Activated naive CD8-positive, alpha-beta T cell treated with anti-CD3 and anti-CD28 coated beads, Interleukin-2, amount 50 U/mL, for 24 hours (primary cell): ENCODE measurements around the gene MED12L.
A peak's percentile ranks its signal among the peaks of the same experiment; 100 is the strongest.
"Not testable (repeated sequence)": the region's sequence is repeated elsewhere in the genome, so short reads cannot be mapped to it uniquely, and the experiment has no call there.

ENCODE experiments used
- ATAC-seq: fragments of 150-1000 bp; cut with Tn5 transposase; one replicate; pipeline ENCODE4 v1.10.0; 2021
- DNase-seq: peaks from one replicate; pipeline ENCODE4 v3.0.0; 2021
- H3K27ac Mint-ChIP-seq: one replicate; pipeline ENCODE4 v1.8.0; 2021; ENCODE audit warnings: mild to moderate bottlenecking, mixed read lengths
- H3K27me3 Mint-ChIP-seq: one replicate; pipeline ENCODE4 v1.8.0; 2021; ENCODE audit warnings: mixed read lengths
- H3K36me3 Mint-ChIP-seq: one replicate; pipeline ENCODE4 v1.8.0; 2021; ENCODE audit warnings: low read depth, mixed read lengths
- H3K4me1 Mint-ChIP-seq: one replicate; pipeline ENCODE4 v1.8.0; 2021; ENCODE audit warnings: mixed read lengths
- H3K4me3 Mint-ChIP-seq: one replicate; pipeline ENCODE4 v1.8.0; 2021; ENCODE audit warnings: mild to moderate bottlenecking, moderate library complexity, mixed read lengths
- H3K9me3 Mint-ChIP-seq: one replicate; pipeline ENCODE4 v1.8.0; 2021; ENCODE audit warnings: mixed read lengths

MED12L gene

GRCh38 chr3:151166161-151166560 lies 80.7 kb downstream of the MED12L start:
- ATAC-seq = no peak
- no peak for DNase-seq
- no peaks in the 10 kb centered on the region for H3K9me3 Mint-ChIP-seq
- no peak overlapping the region for H3K4me3 Mint-ChIP-seq
- H3K4me1 Mint-ChIP-seq = peaks cover 29% of the 10 kb centered on the region
- H3K27ac Mint-ChIP-seq = no peak overlapping the region
- H3K27me3 Mint-ChIP-seq = peaks cover 2% of the 10 kb centered on the region
- H3K36me3 Mint-ChIP-seq = no peaks in the 10 kb centered on the region

DNA sequence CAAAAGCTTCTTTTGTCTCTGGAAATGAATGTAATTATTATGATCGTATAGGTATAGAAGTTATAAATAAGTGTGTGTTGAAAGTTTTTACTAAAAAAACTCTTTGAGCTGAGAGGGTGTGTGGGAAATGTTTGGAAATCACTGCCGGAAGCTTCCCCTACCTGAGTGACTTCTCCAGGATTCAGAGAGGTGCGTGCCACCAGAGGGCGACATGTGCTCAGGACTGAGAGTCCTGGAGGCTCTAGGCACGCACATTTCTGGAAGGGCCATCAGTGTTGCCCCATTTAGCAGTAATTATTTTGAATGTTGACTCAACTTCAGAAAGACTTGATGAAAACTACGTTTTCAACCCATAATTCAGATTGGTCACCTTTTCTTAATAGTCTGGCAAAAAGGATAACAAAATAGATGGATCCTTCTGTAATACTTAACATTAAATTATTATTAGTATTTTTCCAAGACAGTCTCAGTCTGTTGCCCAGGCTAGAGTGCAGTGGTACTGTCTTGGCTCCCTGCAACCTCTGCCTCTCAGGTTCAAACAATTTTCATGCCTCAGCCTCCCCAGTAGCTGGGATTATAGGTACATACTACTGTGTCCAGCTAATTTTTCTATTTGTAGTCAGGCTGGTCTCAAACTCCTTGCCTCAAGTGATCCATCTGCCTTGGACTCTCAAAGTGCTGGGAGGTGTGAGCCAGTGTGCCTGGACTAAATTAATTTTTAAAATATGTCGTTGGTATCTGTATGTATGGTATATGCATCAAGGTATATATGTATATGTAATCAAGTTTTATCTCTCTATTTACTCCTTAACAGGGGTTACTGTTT lies 83.0 kb downstream of the MED12L start:
- Mint-ChIP-seq H3K27me3 (peaks cover 2% of the 10 kb centered on the region), H3K4me3 (no peak overlapping the region), H3K9me3 (no peaks in the 10 kb centered on the region), H3K27ac (no peak overlapping the region), H3K36me3 (no peaks in the 10 kb centered on the region), H3K4me1 (peaks cover 42% of the 10 kb centered on the region)
- peak; percentile 65 for ATAC-seq
- peak; percentile 89 for DNase-seq

DNA sequence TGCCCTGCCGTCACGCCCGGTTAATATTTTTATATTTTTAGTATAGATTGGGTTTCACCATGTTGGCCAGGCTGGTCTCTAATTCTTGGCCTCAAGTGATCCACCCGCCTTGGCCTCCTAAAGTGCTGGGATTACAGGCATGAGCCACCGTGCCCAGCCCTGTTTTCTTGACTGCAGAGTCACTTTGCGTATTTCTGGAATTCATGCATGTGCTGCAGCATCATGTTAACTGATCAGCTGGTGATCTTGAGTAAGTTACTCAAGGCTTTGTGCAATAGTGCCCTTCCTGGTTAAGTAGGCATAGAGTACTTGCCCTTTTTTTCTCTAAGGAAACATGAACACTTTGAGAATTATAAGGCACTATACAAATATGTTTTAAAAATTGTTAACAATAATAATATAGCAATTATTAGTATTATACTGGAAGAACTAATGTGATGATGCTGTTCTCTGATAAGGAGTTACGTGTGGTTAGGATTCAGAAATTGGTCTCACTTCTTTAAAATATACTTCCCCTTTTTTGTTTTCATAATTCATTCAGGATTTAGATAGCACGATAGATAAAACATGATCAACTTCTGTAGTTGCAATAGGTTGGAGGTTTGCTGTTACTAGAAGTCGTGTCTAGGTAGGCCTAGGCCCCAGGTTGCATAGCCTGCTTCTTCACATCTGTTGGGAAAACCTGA lies 83.9 kb downstream of the MED12L start:
- Mint-ChIP-seq H3K27ac (peak overlapping the region; percentile 85), H3K4me1 (peaks cover 42% of the 10 kb centered on the region), H3K36me3 (no peaks in the 10 kb centered on the region), H3K4me3 (peak overlapping the region; percentile 13), H3K27me3 (peaks cover 2% of the 10 kb centered on the region), H3K9me3 (no peaks in the 10 kb centered on the region)
- DNase-seq (no peak), ATAC-seq (no peak)

DNA sequence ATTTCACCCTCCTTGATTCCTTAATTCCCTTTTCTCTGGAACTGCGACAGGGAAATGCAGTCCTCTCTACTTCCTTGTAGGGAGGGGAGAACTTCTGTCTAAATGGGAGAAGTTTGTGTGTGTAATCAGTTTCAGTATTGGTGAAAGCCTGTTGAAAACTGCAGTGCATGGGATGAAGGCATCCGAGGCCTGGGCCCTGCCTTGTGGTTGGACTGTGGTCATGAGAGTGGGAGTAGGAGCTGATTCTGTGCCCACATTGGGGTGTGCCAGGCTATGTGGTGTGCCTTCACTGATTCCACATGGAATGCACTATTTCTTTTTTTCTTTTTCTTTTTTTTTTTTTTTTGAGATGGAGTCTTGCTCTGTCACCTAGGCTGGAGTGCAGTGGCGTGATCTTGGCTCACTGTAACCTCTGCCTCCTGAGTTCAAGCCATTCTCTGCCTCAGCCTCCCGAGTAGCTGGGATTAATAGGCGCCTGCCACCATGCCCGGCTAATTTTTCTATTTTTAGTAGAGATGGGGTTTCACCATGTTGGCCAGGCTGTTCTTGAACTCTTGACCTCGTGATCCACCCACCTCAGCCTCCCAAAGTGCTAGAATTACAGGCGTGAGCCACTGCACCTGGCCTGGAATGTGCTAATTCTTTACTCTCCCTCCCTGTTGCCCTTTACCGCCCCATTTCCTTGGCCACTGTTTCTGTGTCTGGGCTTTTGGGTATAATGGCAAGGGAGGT lies 84.7 kb downstream of the MED12L start:
- H3K27me3 Mint-ChIP-seq = not testable (repeated sequence)
- peak; percentile 68 for DNase-seq

DNA sequence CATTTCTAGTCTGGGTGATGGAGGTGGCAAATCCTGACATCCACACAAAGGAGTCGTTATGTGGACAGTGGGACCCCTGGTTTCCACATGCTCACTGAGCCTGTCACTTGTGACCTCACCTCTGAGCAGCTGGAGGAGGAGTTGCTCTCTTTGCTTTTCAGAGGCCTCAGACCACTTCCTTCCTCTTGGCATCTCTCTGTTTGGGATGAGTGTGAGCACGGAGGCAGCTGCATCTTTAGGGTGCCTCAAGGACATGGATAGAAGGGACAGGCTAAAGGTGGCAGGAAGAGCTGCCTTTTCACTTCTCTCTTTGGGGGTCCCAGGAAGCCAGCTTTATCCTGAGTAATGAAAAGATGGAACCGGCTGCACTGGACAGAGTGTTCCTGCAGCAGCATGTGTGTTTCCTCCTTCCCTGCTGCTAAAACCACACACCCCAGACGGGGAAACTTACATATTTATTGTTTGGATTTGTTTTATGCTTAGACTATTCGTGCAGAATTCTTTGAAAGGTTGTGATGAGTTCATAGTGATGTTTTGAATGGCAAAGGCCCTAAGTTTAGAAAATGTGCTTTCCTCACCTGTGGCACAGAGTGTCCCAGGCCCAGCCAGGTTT lies 85.8 kb downstream of the MED12L start:
- Mint-ChIP-seq H3K36me3 (no peaks in the 10 kb centered on the region), H3K4me3 (peak overlapping the region; percentile 56), H3K27me3 (peaks cover under 1% of the 10 kb centered on the region), H3K4me1 (peaks cover 42% of the 10 kb centered on the region), H3K9me3 (no peaks in the 10 kb centered on the region), H3K27ac (peak overlapping the region; percentile 85)
- ATAC-seq (peak; percentile 77), DNase-seq (peak; percentile 43)

More for the DNA sequence above, 84.7 kb downstream of the MED12L start:
- Mint-ChIP-seq H3K4me1 (peaks cover 42% of the 10 kb centered on the region), H3K27ac (peak overlapping the region; percentile 85), H3K4me3 (peak overlapping the region; percentile 56)
- H3K9me3 Mint-ChIP-seq, H3K36me3 Mint-ChIP-seq: not testable (repeated sequence)
- peak; percentile 52 for ATAC-seq

- H3K27ac Mint-ChIP-seq = peak overlapping the region; percentile 42
- no peak overlapping the region for H3K4me3 Mint-ChIP-seq
- ATAC-seq = no peak
- no peaks in the 10 kb centered on the region for H3K27me3 Mint-ChIP-seq
- H3K36me3 Mint-ChIP-seq = no peaks in the 10 kb centered on the region
- H3K9me3 Mint-ChIP-seq = no peaks in the 10 kb centered on the region
- no peak for DNase-seq
- peaks cover 30% of the 10 kb centered on the region for H3K4me1 Mint-ChIP-seq
Measured at GRCh38 chr3:151174351-151174750, 88.9 kb downstream of the MED12L start.

GRCh38 chr3:151175952-151176351 lies 90.5 kb downstream of the MED12L start:
- no peak overlapping the region for H3K27ac Mint-ChIP-seq
- ATAC-seq (no peak), DNase-seq (no peak)
- peaks cover 15% of the 10 kb centered on the region for H3K4me1 Mint-ChIP-seq
- no peaks in the 10 kb centered on the region for H3K9me3 Mint-ChIP-seq
- H3K36me3 Mint-ChIP-seq = no peaks in the 10 kb centered on the region
- no peak overlapping the region for H3K4me3 Mint-ChIP-seq
- no peaks in the 10 kb centered on the region for H3K27me3 Mint-ChIP-seq

DNA sequence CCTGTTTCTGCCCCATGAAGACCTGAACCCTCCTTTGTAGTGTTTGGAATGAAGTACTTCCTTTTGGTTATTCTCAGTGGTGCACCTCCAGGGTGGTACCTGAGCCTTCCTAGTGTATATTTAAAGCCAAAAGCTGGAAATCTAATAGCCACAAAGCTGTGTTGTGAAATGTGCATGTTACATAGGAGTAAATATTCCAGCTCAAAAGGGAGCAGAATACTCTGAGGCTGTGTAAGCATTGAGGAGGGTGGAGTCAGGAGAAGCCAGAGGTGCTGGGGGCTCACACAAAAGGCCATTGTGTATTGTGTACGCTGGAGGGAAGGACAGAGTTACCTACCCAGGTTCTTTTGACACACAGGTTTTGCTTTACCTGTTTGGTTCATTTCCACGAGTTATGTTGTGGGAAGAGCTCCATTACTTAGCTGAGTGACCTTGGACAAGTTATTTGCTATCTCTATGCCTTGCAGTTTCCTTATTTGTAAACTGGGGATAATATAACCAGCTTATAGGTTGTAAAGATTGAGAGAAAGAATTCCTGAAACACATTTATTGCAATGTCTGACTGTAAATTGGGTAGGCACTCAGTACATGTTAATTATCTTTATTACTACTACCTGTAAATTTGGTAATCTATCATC lies 92.9 kb downstream of the MED12L start:
- Mint-ChIP-seq H3K36me3 (no peaks in the 10 kb centered on the region), H3K4me1 (peaks cover 9% of the 10 kb centered on the region), H3K4me3 (no peak overlapping the region), H3K27ac (no peak overlapping the region), H3K9me3 (no peaks in the 10 kb centered on the region), H3K27me3 (no peaks in the 10 kb centered on the region)
- DNase-seq (no peak), ATAC-seq (no peak)

DNA sequence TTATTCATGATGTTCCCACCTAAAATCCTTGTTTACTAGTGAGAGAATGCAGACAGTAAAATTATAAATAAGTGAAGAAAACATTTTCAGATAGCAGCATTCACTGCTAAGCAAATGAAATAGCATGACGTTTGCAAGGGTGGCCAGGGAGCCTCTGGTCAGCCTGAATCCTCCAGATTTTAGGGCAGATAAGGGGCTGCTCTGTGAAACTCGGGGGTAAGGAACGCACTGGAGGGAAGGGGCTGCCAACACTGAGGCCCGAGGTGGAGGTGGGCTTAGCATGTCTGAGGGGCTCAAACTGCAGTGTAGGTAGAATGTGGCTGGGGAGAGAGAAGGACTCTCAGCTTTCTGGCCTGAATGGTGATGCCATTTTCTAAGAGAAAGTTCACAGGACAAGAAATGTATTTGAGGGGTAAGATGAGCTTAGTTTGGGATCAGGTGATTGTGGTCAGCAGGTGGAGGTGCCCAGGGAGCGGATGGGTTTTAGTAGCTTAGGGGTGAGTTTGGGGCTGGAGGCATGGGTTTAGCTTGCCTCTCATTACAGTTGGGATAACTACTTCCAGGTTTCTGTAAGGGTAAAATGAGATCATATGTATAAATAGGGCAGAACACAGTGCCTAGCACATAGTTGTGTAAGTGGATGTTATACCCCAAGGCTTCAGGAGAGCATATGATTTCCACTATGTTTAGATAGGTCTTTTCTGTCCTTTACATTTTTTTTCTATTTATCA lies 97.0 kb downstream of the MED12L start:
- Mint-ChIP-seq H3K36me3 (no peaks in the 10 kb centered on the region), H3K9me3 (no peaks in the 10 kb centered on the region), H3K27ac (no peak overlapping the region), H3K4me3 (no peak overlapping the region), H3K27me3 (no peaks in the 10 kb centered on the region), H3K4me1 (peaks cover 30% of the 10 kb centered on the region)
- ATAC-seq = no peak
- DNase-seq = no peak

DNA sequence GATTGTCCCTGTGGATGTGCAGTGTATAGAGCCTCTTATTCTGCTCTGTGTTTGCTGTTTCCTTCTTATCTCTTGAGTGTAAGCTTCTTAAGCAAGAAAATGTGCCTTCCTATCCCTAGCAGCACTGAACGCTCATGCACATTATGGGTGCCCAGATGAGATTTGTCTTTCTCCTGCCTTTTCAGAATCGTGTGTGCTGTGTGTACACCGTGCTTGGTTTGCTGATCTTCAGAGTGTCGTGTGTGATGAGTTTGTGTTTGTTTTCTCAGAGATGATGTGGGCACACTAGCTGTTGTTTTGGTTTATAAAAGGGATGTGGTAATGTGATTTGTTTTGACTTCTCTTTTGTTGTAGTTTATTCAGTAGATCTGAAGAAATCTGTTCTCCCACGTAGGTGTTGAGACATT lies 97.8 kb downstream of the MED12L start:
- Mint-ChIP-seq H3K9me3 (no peaks in the 10 kb centered on the region), H3K27ac (peak overlapping the region; percentile 68), H3K27me3 (no peaks in the 10 kb centered on the region), H3K36me3 (no peaks in the 10 kb centered on the region), H3K4me1 (peaks cover 36% of the 10 kb centered on the region), H3K4me3 (peak overlapping the region; percentile 56)
- ATAC-seq (peak; percentile 52), DNase-seq (no peak)

GRCh38 chr3:151191095-151191494 lies 105.6 kb downstream of the MED12L start:
- Mint-ChIP-seq H3K4me3 (peak overlapping the region; percentile 27), H3K27me3 (no peaks in the 10 kb centered on the region), H3K4me1 (peaks cover 65% of the 10 kb centered on the region), H3K9me3 (peaks cover 10% of the 10 kb centered on the region), H3K27ac (peak overlapping the region; percentile 95), H3K36me3 (peaks cover 24% of the 10 kb centered on the region)
- DNase-seq (no peak), ATAC-seq (peak; percentile 55)

DNA sequence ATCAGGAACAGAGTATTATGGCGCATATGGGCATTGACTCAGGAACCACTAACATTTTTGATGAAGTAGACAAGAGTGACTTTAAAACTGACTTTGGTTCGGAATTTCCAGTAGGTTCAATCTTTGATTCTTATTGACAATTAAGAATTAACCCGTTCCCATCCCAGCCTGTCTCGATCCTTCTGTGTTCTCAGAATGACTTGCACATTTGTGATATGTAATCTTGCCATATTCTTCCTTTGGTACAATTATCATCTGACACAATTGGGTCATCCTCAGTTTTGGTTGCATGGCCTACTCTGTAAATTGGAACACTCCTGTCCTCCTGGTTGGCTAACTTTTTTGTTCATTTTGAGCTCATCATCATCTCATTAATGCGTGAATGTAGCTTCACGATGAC lies 107.1 kb downstream of the MED12L start:
- peaks cover 62% of the 10 kb centered on the region for H3K4me1 Mint-ChIP-seq
- peak overlapping the region; percentile 31 for H3K27ac Mint-ChIP-seq
- peaks cover 10% of the 10 kb centered on the region for H3K9me3 Mint-ChIP-seq
- no peak for DNase-seq
- H3K27me3 Mint-ChIP-seq = no peaks in the 10 kb centered on the region
- no peak for ATAC-seq
- no peak overlapping the region for H3K4me3 Mint-ChIP-seq
- peaks cover 32% of the 10 kb centered on the region for H3K36me3 Mint-ChIP-seq

DNA sequence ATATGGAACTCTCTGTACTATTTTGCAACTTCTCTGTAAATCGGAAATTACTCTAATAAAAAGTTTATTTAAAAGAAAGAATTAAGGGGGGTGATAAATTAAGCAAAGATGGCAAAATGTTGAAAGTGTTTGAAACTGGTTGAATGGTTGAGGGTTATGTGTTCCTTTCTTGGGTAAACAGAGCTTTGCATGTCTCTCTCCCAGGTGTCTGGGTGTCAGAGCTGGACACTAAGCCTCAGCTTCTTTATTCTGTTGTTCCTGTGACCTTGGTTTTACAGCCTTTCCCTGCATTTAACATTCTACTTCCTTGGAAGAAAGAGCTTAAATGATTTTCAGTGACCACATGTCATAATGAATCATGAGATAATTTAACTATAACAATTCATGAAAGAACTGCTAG lies 110.4 kb downstream of the MED12L start:
- H3K27ac Mint-ChIP-seq = peak overlapping the region; percentile 40
- H3K36me3 Mint-ChIP-seq = peaks cover 55% of the 10 kb centered on the region
- no peak for DNase-seq
- no peak overlapping the region for H3K4me3 Mint-ChIP-seq
- ATAC-seq = no peak
- no peaks in the 10 kb centered on the region for H3K27me3 Mint-ChIP-seq
- peaks cover 63% of the 10 kb centered on the region for H3K4me1 Mint-ChIP-seq
- H3K9me3 Mint-ChIP-seq = peaks cover 22% of the 10 kb centered on the region
